GM21717 (cell line): ENCODE results near the gene ADGRV1.

Source experiments
- ATAC-seq: cut with Tn5 transposase; IDR thresholded peaks from one replicate; pipeline ENCODE4 v1.9.1; 2021; ENCODE audit warnings: mild to moderate bottlenecking, moderate library complexity; ENCODE audit not compliant: unreplicated experiment

Gene ADGRV1, protein sequence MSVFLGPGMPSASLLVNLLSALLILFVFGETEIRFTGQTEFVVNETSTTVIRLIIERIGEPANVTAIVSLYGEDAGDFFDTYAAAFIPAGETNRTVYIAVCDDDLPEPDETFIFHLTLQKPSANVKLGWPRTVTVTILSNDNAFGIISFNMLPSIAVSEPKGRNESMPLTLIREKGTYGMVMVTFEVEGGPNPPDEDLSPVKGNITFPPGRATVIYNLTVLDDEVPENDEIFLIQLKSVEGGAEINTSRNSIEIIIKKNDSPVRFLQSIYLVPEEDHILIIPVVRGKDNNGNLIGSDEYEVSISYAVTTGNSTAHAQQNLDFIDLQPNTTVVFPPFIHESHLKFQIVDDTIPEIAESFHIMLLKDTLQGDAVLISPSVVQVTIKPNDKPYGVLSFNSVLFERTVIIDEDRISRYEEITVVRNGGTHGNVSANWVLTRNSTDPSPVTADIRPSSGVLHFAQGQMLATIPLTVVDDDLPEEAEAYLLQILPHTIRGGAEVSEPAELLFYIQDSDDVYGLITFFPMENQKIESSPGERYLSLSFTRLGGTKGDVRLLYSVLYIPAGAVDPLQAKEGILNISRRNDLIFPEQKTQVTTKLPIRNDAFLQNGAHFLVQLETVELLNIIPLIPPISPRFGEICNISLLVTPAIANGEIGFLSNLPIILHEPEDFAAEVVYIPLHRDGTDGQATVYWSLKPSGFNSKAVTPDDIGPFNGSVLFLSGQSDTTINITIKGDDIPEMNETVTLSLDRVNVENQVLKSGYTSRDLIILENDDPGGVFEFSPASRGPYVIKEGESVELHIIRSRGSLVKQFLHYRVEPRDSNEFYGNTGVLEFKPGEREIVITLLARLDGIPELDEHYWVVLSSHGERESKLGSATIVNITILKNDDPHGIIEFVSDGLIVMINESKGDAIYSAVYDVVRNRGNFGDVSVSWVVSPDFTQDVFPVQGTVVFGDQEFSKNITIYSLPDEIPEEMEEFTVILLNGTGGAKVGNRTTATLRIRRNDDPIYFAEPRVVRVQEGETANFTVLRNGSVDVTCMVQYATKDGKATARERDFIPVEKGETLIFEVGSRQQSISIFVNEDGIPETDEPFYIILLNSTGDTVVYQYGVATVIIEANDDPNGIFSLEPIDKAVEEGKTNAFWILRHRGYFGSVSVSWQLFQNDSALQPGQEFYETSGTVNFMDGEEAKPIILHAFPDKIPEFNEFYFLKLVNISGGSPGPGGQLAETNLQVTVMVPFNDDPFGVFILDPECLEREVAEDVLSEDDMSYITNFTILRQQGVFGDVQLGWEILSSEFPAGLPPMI (N-terminal part only)

DNA sequence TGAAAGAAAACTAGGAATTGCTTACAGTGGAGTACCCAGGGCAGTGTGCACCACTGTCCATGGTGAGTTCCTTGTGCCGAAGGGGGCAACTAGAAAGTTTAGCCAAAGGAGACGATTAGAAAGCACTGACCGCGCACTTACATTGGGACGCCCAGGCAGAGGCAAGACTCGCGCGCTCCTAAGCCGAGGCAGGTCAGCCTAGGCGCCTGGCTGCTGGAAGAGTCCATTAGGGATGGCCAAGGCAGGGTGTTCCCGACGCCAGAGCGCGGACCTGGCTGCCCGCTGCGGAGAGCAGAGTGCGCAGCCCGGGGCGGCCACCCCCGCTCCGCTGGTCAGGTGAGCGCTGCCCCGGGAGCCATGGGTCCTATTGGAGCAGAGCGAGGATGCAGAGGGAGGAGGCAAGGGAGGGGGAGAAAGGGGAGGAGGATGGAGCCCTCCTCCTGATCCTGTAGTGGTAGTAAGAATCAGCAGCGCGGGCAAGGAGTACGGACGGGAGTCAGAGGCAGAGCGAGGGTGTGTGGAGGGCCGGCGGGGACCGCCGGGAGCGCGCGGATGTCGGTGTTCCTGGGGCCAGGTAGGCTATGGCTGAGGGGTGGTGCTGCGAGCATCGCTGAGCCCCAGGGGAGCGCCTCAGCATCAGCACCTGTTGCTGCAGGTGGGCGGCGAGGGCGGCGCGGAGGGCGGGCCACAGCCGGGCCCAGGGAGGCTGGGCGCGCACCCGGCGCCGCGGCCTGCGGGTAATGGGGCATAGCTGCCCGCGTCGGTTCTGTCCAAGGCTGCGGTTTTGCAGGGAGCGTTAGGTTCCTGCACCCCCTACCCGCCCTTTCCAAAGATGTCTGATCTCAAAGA, at the start of gene ADGRV1:
Gene ADGRV1, plus strand, starts transcription at position 454 of the 849 bp plus-strand sequence. Its CDS starts 99 bp downstream, at position 553.
- ATAC-seq: no peak

DNA sequence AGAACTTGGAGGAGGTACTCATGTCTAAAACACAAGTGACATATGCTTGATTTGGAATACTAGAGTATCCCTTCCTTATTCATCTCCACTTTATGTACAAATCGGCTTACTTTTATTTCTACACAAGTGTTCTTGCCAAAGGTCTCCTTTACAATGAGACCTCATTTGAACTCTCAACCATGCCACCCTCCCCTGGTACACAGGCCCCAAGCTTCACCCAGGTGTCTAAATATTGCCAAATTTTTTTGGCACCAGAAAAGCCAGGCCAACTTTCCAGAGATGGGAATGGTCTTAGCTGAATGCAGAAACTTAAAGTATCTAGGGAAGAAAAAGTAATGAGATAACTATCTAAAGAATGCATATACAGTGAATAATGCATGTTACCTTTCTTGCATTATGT, 48.2 kb upstream of the ADGRV1 start:
- ATAC-seq: no peak

DNA sequence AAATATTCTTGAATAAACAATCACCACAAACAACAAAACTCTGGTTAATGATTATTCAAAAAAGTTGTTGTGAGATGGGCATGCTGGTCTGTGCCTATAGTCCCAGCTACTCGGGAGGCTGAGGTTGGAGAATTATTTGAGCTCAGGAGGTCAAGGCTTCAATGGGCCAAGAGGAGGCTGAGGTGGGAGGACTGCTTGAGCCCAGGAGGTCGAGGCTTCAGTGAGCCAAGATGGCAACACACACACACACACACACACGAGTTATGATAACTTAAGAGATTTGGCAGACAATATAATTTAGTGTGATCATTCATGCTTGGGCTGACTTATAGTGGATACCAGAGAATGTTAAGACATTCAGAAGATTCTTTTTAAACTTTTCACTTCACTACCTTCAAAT, 44.1 kb upstream of the ADGRV1 start:
- ATAC-seq: no peak

DNA sequence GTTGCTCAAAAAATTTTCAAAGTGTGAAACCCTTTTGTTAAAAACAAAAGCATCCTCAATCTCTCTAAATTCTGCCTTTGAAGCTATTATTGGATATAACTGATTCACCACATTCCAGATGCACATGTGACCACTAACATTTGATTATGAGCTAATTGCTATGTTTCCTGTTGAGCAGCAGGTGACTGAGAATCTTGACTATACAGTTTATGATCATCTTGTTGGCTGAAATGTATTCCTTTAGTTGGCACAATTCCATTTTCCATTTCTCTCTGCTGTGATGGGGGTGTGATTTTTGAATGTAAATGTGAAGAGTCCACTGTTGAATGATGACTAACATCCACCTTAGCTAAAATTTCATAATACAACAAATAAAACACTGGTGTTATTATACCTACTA, 39.9 kb upstream of the ADGRV1 start:
- no peak for ATAC-seq

DNA sequence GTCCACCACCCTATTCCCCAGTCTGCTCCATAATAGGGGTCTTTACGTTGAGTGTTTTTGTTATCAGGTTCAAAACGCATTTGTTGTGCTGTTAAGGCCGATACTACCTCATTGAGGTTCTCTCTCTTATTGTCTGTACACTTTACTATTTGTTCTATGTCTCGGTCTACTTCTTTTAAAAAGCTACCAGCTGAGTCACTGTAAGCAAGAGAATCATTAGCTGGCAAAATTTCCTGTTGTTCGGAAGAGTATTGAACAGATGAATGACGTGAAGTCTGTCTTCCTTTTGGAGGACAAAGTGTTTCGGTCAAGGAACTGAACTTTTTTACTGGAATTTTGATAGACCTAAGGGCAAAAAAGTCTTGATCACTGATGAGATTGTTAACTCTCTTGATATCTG, 39.5 kb upstream of the ADGRV1 start:
- ATAC-seq: no peak

DNA sequence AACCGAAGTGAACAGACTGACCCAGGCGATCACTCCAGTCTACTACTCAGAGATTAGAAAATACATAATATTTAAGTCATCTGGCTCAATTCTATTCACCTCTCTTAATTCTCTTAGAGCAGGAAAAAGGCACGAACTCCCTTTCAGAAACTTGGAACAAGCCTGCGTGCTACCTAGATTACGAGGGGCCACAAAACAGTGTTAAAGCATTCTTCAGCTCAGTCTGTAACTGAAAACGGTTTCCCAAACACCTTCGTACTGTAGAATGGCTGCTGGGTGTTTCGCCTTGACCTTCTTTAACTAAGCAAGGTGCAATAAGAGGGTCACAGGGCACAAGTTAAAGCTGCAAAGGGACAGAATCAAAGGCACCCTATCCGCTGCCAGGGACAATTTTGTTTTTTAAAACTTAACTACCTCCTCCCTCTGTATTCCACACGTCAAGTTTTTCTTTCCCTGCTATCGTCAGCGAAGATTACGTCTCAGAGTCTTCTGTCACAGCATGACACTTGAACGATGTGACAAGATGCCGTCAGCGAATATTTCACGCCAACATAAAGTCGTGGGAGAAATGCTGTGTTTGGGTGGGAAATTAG, 29.9 kb upstream of the ADGRV1 start:
- ATAC-seq: peak; percentile 3

DNA sequence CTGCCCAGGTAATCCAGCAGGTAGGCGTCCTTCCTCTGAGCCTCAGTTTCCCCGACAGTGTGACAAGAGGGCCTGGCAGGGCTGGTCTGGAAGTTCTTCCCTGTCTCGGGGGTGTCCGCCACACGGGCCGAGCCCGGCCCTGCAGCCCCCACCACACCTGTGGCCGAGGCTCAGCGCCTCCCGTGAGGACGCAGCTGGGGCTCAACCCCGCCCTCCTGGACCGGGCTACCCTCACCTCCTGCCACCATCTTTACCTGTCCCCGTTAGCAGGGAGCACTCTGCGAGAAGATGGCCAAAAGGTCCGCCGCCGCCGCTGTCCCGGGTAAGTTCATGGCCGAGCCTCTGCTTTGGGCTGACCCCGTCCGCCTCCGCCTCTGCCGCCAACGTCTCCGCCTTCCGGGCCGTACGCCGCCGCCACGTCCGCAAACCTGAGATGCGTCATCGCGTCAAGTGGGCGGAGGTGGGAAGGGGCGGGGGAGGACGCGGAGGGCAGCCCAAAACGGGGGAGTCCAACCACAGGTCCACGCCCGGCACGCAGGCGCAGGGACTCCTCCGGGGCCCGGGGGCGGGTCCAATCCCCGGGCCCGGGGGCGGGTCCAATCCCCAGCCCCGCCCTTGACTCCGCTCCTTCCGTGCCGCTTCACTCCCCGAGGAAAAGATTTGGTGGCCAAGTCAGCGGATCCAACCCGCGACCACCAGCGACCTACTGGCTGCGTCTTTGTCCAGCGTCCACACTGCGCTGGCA, 29.2 kb upstream of the ADGRV1 start, which contains the start of gene LYSMD3:
Gene LYSMD3, minus strand, starts transcription at position 391 of the 745 bp plus-strand sequence. CDS start 4,295 bp downstream, outside the sequence.
- ATAC-seq: peak; percentile 92

DNA sequence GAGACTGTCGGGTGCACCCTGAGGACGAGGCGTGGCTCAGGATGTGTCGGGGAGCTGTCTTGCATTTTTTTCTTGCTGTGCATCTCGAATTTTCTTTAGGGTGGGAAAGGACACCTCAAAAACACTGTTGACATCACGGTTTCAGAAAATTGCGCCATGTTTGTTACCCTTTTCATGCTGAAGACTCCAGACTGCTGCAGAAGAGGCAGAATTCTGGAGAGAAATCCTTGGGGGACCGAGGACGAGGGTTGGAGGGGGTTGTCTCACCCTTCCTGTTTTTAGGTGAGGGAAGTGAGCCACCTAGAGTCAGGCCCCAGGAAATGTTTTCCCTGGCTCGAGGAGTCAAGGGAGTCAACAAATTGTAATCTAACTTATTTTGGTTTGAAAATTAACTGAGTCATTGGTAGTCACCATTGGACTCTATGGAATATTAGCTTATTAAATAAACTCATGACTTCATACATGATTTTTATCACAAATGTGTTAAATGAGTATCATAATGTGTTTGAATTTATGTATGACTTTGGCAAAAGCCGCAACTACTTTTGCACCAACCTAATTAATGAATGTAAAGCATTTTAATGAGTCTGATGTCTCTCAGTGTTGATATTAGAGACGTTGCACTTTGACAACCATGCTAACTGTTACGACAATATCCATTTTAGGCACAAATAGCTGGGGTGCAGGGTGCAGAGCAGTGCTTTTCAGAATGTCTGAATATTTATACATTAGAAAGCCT, 28.5 kb upstream of the ADGRV1 start:
- ATAC-seq: peak; percentile 62

DNA sequence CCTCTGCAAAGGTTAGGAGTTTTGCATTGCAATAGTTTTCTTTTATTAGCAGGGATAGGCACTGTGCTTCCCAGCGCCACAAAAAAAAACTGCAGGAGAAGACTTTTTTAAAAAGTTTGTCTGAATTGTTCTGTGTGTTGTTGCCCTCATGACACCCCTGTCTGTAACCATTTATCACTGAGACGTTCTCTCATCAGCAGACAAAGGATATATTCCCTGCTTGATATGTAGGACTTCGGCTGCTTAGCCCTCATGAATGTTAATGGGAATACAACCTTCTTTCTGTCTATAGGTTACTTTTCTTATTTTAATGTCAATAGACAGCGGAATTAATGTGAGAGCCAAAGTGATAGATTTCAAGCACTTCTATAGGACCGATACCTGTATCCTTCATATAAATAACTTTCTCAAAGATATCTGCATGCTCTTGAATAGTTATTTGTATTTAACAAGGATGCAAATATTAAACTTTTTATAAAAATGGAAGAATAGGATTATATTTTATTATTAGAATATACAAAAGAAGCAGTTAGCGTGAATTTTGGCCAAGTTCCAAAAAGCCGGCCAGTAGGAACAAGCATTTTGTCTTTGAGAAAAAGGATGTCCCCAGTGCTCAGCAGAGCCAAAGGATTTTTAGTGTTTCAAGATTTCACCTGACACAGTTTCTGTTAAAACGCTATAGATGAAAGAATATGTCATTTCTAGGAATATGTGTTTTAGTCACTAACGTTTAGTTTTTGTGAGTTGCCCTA, 27.7 kb upstream of the ADGRV1 start:
- ATAC-seq: no peak

DNA sequence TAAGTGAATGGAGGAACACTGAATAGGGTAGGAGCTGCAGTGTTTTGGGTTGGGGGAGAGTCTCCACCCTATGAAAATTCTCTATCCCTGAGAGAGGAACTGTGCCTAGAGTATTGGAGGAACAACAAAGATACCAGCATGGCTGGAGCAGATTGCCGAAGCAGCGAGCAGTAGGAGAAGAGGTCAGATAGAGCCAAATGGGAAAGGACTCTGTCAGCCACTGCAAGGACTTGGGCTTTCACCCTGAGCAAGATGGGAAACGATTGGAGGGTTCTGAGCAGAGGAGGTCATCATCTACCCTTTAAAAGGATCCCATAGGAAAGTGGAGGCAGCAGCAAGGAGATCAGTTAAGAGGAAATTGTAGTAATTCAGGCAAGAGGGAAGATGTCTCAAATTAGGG, 24.8 kb upstream of the ADGRV1 start:
- no peak for ATAC-seq

DNA sequence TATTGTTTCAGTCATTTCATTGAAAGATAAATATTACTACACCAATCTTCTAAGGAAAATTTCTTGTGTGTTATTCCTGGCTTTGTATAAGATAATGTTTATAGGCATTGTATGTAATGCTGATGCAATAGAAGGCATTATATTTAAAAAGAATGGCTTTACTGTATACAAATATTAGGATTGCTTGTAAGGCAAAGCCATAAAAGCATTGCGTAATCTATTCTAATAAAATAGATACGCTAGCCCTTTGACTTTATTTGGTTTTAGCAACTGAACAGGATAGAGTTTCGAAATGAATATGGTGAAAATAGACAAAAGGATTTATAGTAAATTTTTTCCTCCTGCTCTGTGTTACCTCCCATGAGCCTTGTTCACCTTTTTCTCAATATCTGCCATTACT, 23.7 kb upstream of the ADGRV1 start:
- ATAC-seq: no peak

DNA sequence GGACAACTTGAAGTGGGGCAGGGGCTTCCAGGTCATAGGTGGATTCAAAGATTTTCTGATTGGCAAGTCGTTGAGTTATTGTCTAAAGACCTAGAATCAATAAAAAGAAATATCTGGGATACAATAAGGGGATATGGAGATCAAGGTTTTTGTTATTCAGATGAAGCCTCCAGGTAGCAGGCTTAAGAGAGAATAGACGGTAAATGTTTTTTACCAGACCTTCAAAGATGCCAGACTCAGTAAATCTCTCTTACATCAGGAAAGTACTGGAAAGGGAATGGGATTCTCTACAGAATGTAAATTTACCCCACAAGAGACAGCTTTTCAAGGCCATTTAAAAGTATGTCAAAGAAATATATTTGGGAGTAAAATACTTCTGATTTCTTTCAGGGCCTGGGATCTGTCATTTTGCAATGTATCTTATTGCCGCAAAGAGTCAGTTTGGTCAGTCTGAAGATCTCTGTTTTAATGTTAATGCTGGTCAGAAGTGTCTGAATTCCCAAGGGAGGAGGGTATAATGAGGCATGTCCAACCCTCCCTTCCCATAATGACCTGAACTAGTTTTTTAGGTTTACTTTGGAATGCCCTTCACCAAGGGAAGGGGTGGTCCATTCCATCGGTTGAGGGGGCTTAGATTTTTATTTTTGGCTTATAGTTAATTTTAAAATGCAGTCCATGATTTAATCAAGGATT, 15.6 kb upstream of the ADGRV1 start:
- ATAC-seq: no peak

DNA sequence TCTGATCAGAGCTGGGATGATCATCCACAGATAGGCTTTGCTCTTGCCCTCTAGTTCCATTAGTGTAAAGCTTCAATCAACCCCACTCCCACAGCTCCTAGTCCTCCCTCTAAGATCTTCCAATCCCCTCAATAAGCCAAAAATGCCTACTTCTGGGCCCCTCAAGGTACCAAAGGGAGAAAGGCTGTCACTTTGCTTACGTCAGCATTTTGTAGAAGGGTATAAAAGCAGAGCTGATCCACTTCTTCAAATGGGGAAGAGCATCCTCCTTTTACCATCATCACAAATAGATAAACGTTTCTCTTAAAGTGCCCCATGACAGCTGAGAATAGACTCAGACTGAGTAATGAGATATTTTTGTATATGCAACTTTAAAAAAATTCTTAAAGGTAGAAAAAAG, 13.1 kb upstream of the ADGRV1 start:
- ATAC-seq: no peak

DNA sequence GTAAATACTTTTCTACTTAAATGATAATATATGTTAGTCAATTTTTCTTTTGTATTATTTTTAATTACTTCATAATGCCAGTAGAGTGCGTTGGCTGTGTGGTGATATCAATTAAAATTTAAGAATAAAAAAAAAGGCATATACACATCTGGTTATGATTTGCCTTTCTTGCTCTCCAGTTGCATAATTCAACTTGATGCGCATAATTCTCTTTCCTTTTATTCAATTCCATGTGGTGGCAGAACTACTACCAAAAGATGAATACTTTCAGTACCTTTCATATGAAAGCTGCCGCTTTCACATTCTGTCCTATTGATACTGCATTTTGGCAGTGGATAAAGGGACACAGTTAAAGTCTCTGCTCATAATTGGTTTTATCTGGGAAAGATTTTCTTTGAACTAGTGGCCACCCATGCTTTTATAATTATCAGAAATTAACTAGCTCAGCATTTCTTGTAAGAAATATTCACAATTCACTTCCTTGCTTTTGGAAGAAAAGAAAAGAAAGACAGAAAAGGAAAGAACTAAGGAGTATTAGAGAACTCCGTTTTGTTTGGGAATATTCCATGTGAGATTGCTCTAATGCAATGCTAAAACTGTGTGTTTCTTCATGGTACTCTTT, 12.3 kb upstream of the ADGRV1 start:
- no peak for ATAC-seq

DNA sequence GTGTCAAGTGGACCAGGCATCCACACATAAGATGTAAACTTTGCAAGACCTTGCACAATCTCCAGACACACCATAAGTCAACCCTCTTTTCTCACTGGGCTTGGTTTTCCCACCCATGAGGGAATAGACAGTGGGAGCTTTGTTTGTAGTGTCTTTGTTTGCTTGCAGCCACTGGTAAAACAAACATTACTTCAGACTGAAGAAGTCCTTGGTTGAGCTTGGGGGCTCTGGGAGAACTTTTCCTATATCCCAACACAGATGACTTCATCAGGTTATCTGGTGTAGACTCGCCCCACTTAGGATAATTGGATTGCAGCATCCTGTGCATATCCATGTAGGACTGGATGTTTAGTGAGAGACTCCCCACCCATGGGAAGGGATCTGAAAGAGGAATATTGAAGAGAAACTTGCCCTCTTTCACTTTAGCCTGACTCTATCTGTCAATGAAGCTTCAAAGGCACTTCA, 11.5 kb upstream of the ADGRV1 start:
- ATAC-seq: no peak

DNA sequence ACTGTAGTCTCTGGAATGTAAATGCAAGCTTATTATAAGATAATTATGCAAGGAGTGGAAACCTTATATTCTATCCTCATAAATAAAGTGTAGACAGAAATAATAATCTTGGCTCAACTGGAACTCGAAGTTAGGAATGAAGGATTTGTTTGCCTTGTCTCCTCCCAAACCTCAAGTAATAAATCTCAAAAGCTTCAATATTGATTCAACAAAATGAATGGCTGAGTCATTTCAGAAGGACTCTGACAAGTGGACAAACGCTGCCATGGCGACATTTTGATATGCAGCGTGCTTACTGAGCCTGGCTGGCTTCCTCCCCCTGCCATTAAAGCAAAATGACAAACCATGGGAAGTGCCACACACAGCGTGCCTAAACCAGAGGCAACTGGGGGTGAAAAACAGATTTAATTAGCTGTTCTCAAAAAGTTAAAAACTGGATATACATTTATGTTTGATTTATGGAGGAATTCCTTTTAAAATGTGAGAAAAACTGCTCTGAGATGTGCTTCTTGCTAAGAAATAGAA, 10.5 kb upstream of the ADGRV1 start:
- no peak for ATAC-seq
